ENCODE data around the gene CPA2.
"Not testable (repeated sequence)": the region's sequence is repeated elsewhere in the genome, so short reads cannot be mapped to it uniquely, and the experiment has no call there.

Gene CPA2

GRCh38 chr7:130231792-130232191 is 34.9 kb upstream of the CPA2 start:
- TF ChIP-seq CTCF (IDR thresholded peaks at IDR 0.05; ENCODE audit: insufficient read depth, low read length, poor library complexity, severe bottlenecking), result no peak
- Histone ChIP-seq H3K36me3 (ENCODE audit: control insufficient read depth, insufficient read depth, low read length) (no peaks in the 10 kb centered on the region; the same call in 1 of the 2 replicates), H3K27me3 (replicated peaks; ENCODE audit: control insufficient read depth, insufficient read depth, low read length) (no peaks in the 10 kb centered on the region), H3K4me3 (replicated peaks; ENCODE audit: low read depth, low read length) (no peak overlapping the region)
- no peak for DNase-seq (ENCODE audit: extremely low read depth, insufficient read length)

- TF ChIP-seq CTCF (IDR thresholded peaks at IDR 0.05; ENCODE audit: insufficient read depth, low read length, poor library complexity, severe bottlenecking), result no peak
- no peaks in the 10 kb centered on the region for H3K27me3 ChIP-seq (replicated peaks; ENCODE audit: control insufficient read depth, insufficient read depth, low read length)
- H3K36me3 ChIP-seq (ENCODE audit: control insufficient read depth, insufficient read depth, low read length), result no peaks in the 10 kb centered on the region; the same call in 1 of the 2 replicates
- no peak overlapping the region for H3K4me3 ChIP-seq (replicated peaks; ENCODE audit: low read depth, low read length)
- DNase-seq (ENCODE audit: extremely low read depth, insufficient read length), result no peak
These were observed 34.5 kb upstream of the CPA2 start for GRCh38 chr7:130232209-130232608.

GRCh38 chr7:130234078-130234477 is 32.6 kb upstream of the CPA2 start:
- no peak for DNase-seq (ENCODE audit: extremely low read depth, insufficient read length)
- H3K4me3 ChIP-seq (replicated peaks; ENCODE audit: low read depth, low read length), result no peak overlapping the region

GRCh38 chr7:130236361-130236760 is 30.3 kb upstream of the CPA2 start:
- not testable (repeated sequence) for H3K36me3 ChIP-seq (ENCODE audit: control insufficient read depth, insufficient read depth, low read length); DNase-seq (ENCODE audit: extremely low read depth, insufficient read length); H3K27me3 ChIP-seq (replicated peaks; ENCODE audit: control insufficient read depth, insufficient read depth, low read length); H3K4me3 ChIP-seq (replicated peaks; ENCODE audit: low read depth, low read length)

More at GRCh38 chr7:130234078-130234477, 32.6 kb upstream of the CPA2 start:
- Histone ChIP-seq H3K27me3 (replicated peaks; ENCODE audit: control insufficient read depth, insufficient read depth, low read length) (no peaks in the 10 kb centered on the region), H3K36me3 (ENCODE audit: control insufficient read depth, insufficient read depth, low read length) (no peaks in the 10 kb centered on the region; the same call in 1 of the 2 replicates)
- no peak for TF ChIP-seq CTCF (IDR thresholded peaks at IDR 0.05; ENCODE audit: insufficient read depth, low read length, poor library complexity, severe bottlenecking)

- no peaks in the 10 kb centered on the region; the same call in 1 of the 2 replicates for H3K36me3 ChIP-seq (ENCODE audit: control insufficient read depth, insufficient read depth, low read length)
- no peak overlapping the region for H3K4me3 ChIP-seq (replicated peaks; ENCODE audit: low read depth, low read length)
- no peak for DNase-seq (ENCODE audit: extremely low read depth, insufficient read length)
- H3K27me3 ChIP-seq (replicated peaks; ENCODE audit: control insufficient read depth, insufficient read depth, low read length), result no peaks in the 10 kb centered on the region
- no peak for TF ChIP-seq CTCF (IDR thresholded peaks at IDR 0.05; ENCODE audit: insufficient read depth, low read length, poor library complexity, severe bottlenecking)
These were observed 26.4 kb upstream of the CPA2 start for GRCh38 chr7:130240240-130240639.

GRCh38 chr7:130242198-130243014 is 24.3 kb upstream of the CPA2 start:
- peak; percentile 98 for TF ChIP-seq CTCF (IDR thresholded peaks at IDR 0.05; ENCODE audit: insufficient read depth, low read length, poor library complexity, severe bottlenecking)
- DNase-seq (ENCODE audit: extremely low read depth, insufficient read length), result peak; percentile 37
- H3K4me3 ChIP-seq (replicated peaks; ENCODE audit: low read depth, low read length), result no peak overlapping the region
- H3K36me3 ChIP-seq (ENCODE audit: control insufficient read depth, insufficient read depth, low read length), result no peaks in the 10 kb centered on the region
- no peaks in the 10 kb centered on the region for H3K27me3 ChIP-seq (replicated peaks; ENCODE audit: control insufficient read depth, insufficient read depth, low read length)

GRCh38 chr7:130243486-130243885 is 23.2 kb upstream of the CPA2 start:
- DNase-seq (ENCODE audit: extremely low read depth, insufficient read length); H3K36me3 ChIP-seq (ENCODE audit: control insufficient read depth, insufficient read depth, low read length); H3K4me3 ChIP-seq (replicated peaks; ENCODE audit: low read depth, low read length); H3K27me3 ChIP-seq (replicated peaks; ENCODE audit: control insufficient read depth, insufficient read depth, low read length): not testable (repeated sequence)

GRCh38 chr7:130246491-130246890 is 20.2 kb upstream of the CPA2 start:
- H3K27me3 ChIP-seq (replicated peaks; ENCODE audit: control insufficient read depth, insufficient read depth, low read length); DNase-seq (ENCODE audit: extremely low read depth, insufficient read length); H3K4me3 ChIP-seq (replicated peaks; ENCODE audit: low read depth, low read length); H3K36me3 ChIP-seq (ENCODE audit: control insufficient read depth, insufficient read depth, low read length): not testable (repeated sequence)

GRCh38 chr7:130248842-130249241 is 17.8 kb upstream of the CPA2 start:
- H3K27me3 ChIP-seq (replicated peaks; ENCODE audit: control insufficient read depth, insufficient read depth, low read length); DNase-seq (ENCODE audit: extremely low read depth, insufficient read length); H3K36me3 ChIP-seq (ENCODE audit: control insufficient read depth, insufficient read depth, low read length); H3K4me3 ChIP-seq (replicated peaks; ENCODE audit: low read depth, low read length): not testable (repeated sequence)
